Kidney epithelial cell (primary cell): Measurements from ENCODE around the gene ZNF835. TPM values are rescaled to one million over a fixed set of nuclear protein-coding genes. Genes with fewer than 3 reads are reported as not detected.

Source experiments
- DNase-seq: peaks from one replicate; pipeline ENCODE4 v3.0.0-alpha.2; 2010; ENCODE audit warnings: low read depth
- H3K27me3 ChIP-seq: 2 replicates; pipeline ENCODE4 v1.6.0; 2011; ENCODE audit warnings: low read length; ENCODE audit not compliant: control insufficient read depth, insufficient read depth
- H3K36me3 ChIP-seq: 2 replicates; pipeline ENCODE4 v1.5.1; 2011; ENCODE audit warnings: low read length; ENCODE audit not compliant: control insufficient read depth, insufficient read depth
- H3K4me3 ChIP-seq: 2 replicates; pipeline ENCODE4 v1.5.1; 2011; ENCODE audit warnings: low read depth, mild to moderate bottlenecking, control low read depth, low read length
- total RNA-seq: library from RNA; depleted of rRNA; stranded (reverse); fragments of >200 nt; gene quantifications from 2 replicates; pipeline ENCODE4 v1.2.3, GENCODE V29; 2015
- TF ChIP-seq, protein P1 (sequence below): IDR thresholded peaks from 2 replicates; pipeline ENCODE4 v1.5.1; 2011; ENCODE audit warnings: mild to moderate bottlenecking, moderate library complexity, low read length, control low read depth, inconsistent platforms; ENCODE audit not compliant: insufficient read depth, poor library complexity, severe bottlenecking

ZNF835 gene
- total RNA-seq, 1 donor from 2014 or later: 7.7 TPM

DNA sequence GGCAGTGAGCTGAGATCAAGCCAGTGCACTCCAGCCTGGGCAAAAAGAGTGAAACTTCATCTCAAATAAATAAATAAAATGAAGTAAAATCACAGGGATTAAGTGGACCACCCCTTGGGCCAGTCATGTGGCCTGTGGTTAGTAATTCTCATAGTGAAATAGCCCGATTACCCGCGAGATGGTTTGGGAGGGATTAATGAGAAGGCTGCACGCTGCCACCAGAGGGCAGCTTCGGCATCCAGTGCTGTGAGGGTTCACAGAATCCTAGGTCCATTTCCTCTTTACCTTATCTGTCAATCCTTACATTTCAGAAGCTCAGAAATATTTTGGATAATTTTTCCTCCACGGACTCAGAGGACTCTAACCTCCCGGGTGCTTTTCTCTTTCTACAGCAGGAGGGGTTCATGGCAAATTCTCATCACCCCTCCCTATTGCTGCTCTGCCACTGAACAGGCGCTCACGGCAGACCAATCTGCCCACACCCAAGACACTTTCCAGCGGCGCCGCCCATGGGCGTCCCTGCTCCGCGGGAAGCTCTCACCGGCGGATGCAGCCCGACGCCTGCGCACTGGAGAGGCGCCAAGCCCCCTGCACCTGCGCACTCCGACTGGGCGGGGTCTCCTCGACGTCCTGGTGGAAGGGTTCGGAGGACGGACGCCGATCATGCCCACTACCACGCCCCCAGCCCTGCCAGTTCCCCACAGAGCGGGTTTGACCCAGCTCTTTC, 11.0 kb downstream of the ZNF835 start:
- no peak for DNase-seq
- no peak overlapping the region for H3K4me3 ChIP-seq
- H3K36me3 ChIP-seq: no peaks in the 10 kb centered on the region
- TF ChIP-seq, protein P1, sequence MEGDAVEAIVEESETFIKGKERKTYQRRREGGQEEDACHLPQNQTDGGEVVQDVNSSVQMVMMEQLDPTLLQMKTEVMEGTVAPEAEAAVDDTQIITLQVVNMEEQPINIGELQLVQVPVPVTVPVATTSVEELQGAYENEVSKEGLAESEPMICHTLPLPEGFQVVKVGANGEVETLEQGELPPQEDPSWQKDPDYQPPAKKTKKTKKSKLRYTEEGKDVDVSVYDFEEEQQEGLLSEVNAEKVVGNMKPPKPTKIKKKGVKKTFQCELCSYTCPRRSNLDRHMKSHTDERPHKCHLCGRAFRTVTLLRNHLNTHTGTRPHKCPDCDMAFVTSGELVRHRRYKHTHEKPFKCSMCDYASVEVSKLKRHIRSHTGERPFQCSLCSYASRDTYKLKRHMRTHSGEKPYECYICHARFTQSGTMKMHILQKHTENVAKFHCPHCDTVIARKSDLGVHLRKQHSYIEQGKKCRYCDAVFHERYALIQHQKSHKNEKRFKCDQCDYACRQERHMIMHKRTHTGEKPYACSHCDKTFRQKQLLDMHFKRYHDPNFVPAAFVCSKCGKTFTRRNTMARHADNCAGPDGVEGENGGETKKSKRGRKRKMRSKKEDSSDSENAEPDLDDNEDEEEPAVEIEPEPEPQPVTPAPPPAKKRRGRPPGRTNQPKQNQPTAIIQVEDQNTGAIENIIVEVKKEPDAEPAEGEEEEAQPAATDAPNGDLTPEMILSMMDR: no peak
- H3K27me3 ChIP-seq: no peaks in the 10 kb centered on the region

GRCh38 chr19:56654151-56654550, 17.4 kb downstream of the ZNF835 start:
- no peaks in the 10 kb centered on the region for H3K27me3 ChIP-seq
- no peaks in the 10 kb centered on the region for H3K36me3 ChIP-seq
- DNase-seq: no peak
- H3K4me3 ChIP-seq: no peak overlapping the region
- TF ChIP-seq, protein P1: no peak

GRCh38 chr19:56643460-56643955, 28.0 kb downstream of the ZNF835 start:
- no peak for DNase-seq
- Histone ChIP-seq H3K4me3 (no peak overlapping the region), H3K27me3 (peaks cover 6% of the 10 kb centered on the region), H3K36me3 (no peaks in the 10 kb centered on the region)
- TF ChIP-seq, protein P1: no peak

DNA sequence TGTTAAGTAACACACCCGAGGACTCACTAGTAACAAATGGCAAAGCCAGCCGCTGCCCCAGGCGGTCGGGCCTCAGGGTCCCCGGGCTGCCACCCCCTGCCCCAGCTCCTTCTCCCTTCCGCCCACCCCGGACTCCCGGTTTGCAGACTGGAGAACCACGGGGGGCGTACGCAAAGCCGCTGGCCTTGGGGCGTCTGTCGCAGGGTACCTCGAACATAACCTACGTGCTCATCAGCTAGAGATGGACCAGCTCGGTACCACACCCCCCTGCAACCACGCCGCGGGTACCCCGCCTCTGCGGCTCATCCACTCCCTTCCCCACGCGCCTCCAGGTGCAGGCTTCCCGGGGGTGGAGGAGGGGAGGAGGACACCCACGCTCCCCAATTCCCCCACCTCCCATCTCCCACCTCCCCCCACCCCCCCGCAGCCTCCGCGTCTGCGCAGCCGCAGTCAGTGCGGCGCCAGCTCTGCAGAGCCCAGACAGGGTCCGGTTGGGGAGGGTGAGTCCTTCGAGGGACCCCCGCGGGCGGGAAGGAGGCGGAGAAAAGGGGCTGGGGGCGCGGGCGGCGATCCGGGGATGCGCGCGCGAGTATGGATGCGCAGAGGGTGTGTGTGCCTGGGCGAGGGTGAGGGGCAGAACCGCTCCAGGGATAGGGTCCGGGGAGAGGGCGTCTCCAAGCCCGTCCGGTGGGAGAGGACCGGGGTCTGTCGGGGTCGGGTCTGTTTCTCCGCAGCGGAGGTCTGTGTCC, 28.7 kb downstream of the ZNF835 start, which contains the start of gene SMIM17:
TSS of gene SMIM17 (plus strand) at position 449 of the 749 bp plus-strand sequence. CDS start 2,509 bp downstream, outside the sequence.
- H3K27me3 ChIP-seq: peaks cover 6% of the 10 kb centered on the region
- no peak for DNase-seq
- TF ChIP-seq, protein P1: no peak
- no peaks in the 10 kb centered on the region for H3K36me3 ChIP-seq
- no peak within 1 kb of the TSS for H3K4me3 ChIP-seq

DNA sequence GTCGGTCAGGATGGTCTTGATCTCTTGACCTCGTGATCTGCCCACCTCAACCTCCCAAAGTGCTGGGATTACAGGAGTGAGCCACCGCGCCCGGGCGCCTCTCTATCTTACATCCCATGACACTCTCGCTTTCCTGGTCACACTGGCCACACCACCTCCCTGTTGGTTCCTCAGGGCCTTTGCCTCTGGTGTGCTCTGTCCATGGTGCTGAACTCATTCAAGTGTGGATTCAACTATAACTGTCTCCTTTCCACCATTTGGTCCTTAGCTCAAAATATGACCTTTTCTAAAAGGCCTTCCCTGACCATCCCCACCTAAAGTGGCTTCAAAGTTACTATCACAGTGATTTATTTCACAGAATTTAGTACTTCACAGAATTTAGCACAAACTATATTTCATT, 32.3 kb downstream of the ZNF835 start:
- Histone ChIP-seq H3K36me3 (no peaks in the 10 kb centered on the region), H3K4me3 (no peak overlapping the region), H3K27me3 (peaks cover 6% of the 10 kb centered on the region)
- DNase-seq: no peak
- TF ChIP-seq, protein P1: no peak
